Activated naive CD4-positive, alpha-beta T cell treated with anti-CD3 and anti-CD28 coated beads, Interleukin-2, amount 10 ng/mL, durations not matched to agents 7 days and 5 days (primary cell): ENCODE results near the gene ADSS1.

Source experiments
- CTCF ChIA-PET: fragments of 350-600 bp; sonication (Branson Sonifier 250); formaldehyde crosslinking; loops from one replicate; lab custom pipeline; 2021; ENCODE audit warnings: antibody characterized with exemption; lab: Charles Lee
- DNase-seq: peaks from one replicate; pipeline ENCODE4 v3.0.0-alpha.2; 2020
- H3K27ac Mint-ChIP-seq: one replicate; pipeline ENCODE4 v1.8.0; 2021; ENCODE audit warnings: mild to moderate bottlenecking, moderate library complexity, mixed read lengths
- H3K27me3 Mint-ChIP-seq: one replicate; pipeline ENCODE4 v1.8.0; 2021; ENCODE audit warnings: mild to moderate bottlenecking, mixed read lengths
- H3K36me3 Mint-ChIP-seq: one replicate; pipeline ENCODE4 v1.8.0; 2021; ENCODE audit warnings: mixed read lengths
- H3K4me1 Mint-ChIP-seq: one replicate; pipeline ENCODE4 v1.8.0; 2021; ENCODE audit warnings: mixed read lengths
- H3K4me3 Mint-ChIP-seq: one replicate; pipeline ENCODE4 v1.8.0; 2021; ENCODE audit warnings: mild to moderate bottlenecking, moderate library complexity, mixed read lengths
- H3K9me3 Mint-ChIP-seq: one replicate; pipeline ENCODE4 v1.8.0; 2021; ENCODE audit warnings: mixed read lengths

ADSS1 gene

GRCh38 chr14:104786726-104787675, 63.0 kb downstream of the ADSS1 start:
- CTCF ChIA-PET = interaction anchor here (1.9 kb wide), 1 partner anchor 19 kb away, joined by 5 read pairs; no protein-coding TSS in a partner anchor
- DNase-seq = no peak
- Mint-ChIP-seq H3K4me1 (peaks cover 19% of the 10 kb centered on the region), H3K36me3 (peaks cover 9% of the 10 kb centered on the region), H3K27ac (no peak overlapping the region), H3K4me3 (no peak overlapping the region), H3K9me3 (no peaks in the 10 kb centered on the region), H3K27me3 (no peaks in the 10 kb centered on the region)

- Mint-ChIP-seq H3K27ac (no peak overlapping the region), H3K4me3 (no peak overlapping the region), H3K9me3 (no peaks in the 10 kb centered on the region), H3K4me1 (peaks cover 21% of the 10 kb centered on the region), H3K27me3 (no peaks in the 10 kb centered on the region), H3K36me3 (peaks cover 10% of the 10 kb centered on the region)
- DNase-seq = no peak
- CTCF ChIA-PET = interaction anchor here (1.9 kb wide), 1 partner anchor 19 kb away, joined by 5 read pairs; no protein-coding TSS in a partner anchor
These were observed 63.7 kb downstream of the ADSS1 start for GRCh38 chr14:104787736-104788135.

DNA sequence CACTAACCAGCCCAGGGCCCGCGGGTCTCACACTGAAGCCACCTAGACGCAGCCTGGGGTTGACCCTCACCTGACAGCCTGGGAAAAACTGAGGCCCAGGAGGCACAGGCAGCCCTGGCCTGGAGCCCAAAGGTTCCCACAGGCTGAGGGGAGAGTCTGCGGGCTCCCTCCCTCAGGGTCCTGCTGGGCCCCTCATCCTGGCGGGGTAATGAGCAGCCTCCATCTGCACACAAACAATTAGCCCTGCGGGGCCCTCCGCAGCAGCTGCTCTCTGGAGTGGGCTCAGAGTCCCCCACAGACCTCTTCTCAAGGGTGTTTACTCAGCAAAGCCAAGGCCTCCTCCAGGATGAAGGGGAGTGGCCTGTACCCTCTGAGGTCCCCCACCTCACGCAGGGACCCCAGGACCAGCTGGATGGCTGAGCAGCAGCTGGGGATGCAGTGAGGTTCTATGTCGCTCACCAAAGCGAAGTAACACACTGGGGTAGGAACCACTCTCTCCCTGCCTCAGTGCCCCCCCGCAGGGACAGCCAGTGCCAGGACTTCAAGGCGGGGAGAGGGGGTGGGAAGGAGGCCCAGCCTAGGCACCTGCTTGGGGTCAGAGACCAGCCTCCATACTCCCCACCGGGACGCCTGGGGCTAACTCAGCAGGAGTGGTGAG, 64.3 kb downstream of the ADSS1 start:
- no peak overlapping the region for H3K4me3 Mint-ChIP-seq
- no peak overlapping the region for H3K27ac Mint-ChIP-seq
- no peaks in the 10 kb centered on the region for H3K27me3 Mint-ChIP-seq
- peaks cover 27% of the 10 kb centered on the region for H3K4me1 Mint-ChIP-seq
- H3K36me3 Mint-ChIP-seq = peaks cover 10% of the 10 kb centered on the region
- H3K9me3 Mint-ChIP-seq = no peaks in the 10 kb centered on the region
- CTCF ChIA-PET = interaction anchor here (1.9 kb wide), 1 partner anchor 20 kb away, joined by 5 read pairs; no protein-coding TSS in a partner anchor
- no peak for DNase-seq

DNA sequence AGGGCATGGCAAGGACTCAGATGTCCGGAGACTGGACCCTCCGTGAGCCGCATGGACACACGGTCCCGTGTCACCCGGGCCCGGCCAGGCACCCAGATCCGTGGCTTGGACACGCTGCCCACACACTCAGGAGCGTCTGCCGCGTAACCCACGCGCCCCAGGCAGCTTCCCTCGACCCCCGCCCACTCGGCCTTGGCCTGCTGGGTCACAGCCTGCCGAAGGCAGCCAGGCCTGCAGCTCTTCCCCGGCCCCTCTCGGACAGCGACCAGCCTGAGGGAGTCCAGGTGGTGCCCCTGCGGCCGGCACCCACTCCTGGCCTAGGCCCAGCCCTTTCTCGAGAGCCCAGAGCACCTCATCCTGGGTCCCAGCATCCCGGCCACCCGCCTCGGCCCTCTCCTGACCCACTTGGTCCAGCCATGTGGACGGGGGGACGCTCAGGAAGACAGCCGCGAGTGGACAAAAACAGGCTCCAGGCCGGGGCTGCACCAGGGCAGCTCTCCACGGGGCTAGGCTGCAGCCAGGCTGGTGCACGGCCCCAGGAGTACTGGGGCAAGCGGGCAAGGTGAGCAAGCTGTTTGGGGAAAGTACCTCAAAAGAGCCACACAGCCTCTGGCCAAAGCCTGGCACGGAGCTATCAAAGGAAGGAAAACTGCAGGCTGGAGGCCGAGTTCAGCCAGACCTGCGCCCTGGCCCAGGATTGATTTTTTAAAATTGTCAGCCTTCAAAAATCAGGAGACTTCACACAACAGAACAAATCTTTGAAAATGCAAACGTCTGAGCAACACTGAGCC, 65.0 kb downstream of the ADSS1 start:
- CTCF ChIA-PET = no interaction called here
- no peak overlapping the region for H3K27ac Mint-ChIP-seq

GRCh38 chr14:104789752-104790743, 66.0 kb downstream of the ADSS1 start:
- Mint-ChIP-seq H3K4me3 (no peak overlapping the region), H3K9me3 (no peaks in the 10 kb centered on the region), H3K27ac (no peak overlapping the region), H3K4me1 (peaks cover 40% of the 10 kb centered on the region), H3K27me3 (no peaks in the 10 kb centered on the region), H3K36me3 (peaks cover 15% of the 10 kb centered on the region)
- CTCF ChIA-PET = interaction anchor here (1.2 kb wide), 1 partner anchor 11 kb away, joined by 3 read pairs; no protein-coding TSS in a partner anchor
- DNase-seq = no peak

More for the DNA sequence above, 65.0 kb downstream of the ADSS1 start:
- Mint-ChIP-seq H3K9me3 (no peaks in the 10 kb centered on the region), H3K27me3 (no peaks in the 10 kb centered on the region), H3K4me1 (peaks cover 34% of the 10 kb centered on the region), H3K36me3 (peaks cover 15% of the 10 kb centered on the region), H3K4me3 (no peak overlapping the region)
- DNase-seq = no peak

DNA sequence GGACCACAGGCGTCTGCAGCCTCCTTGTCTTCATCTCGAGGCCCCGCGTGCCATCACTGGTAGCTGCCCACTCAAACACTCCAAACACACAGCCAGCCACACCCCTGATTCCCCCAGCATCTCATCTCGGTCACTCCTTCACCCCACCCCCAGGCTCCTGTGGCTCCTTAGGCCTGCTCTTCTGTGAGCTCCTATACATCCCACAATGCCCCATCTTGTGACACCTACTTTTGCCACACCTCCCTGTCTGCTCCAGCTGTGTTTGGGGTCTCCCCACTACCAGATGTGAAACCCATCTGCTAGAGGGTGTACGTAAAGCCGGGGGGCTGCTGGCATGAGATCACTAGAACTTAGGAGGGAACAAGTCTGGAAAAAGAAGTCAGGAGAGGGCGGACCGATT, 67.4 kb downstream of the ADSS1 start:
- Mint-ChIP-seq H3K27me3 (peaks cover 6% of the 10 kb centered on the region), H3K36me3 (peaks cover 15% of the 10 kb centered on the region), H3K4me1 (peaks cover 42% of the 10 kb centered on the region), H3K27ac (no peak overlapping the region), H3K9me3 (no peaks in the 10 kb centered on the region), H3K4me3 (no peak overlapping the region)
- DNase-seq = no peak
- CTCF ChIA-PET = interaction anchor here (0.8 to 1.2 kb wide), 2 partner anchors 12 to 25 kb away, joined by 3 read pairs; no protein-coding TSS in a partner anchor

DNA sequence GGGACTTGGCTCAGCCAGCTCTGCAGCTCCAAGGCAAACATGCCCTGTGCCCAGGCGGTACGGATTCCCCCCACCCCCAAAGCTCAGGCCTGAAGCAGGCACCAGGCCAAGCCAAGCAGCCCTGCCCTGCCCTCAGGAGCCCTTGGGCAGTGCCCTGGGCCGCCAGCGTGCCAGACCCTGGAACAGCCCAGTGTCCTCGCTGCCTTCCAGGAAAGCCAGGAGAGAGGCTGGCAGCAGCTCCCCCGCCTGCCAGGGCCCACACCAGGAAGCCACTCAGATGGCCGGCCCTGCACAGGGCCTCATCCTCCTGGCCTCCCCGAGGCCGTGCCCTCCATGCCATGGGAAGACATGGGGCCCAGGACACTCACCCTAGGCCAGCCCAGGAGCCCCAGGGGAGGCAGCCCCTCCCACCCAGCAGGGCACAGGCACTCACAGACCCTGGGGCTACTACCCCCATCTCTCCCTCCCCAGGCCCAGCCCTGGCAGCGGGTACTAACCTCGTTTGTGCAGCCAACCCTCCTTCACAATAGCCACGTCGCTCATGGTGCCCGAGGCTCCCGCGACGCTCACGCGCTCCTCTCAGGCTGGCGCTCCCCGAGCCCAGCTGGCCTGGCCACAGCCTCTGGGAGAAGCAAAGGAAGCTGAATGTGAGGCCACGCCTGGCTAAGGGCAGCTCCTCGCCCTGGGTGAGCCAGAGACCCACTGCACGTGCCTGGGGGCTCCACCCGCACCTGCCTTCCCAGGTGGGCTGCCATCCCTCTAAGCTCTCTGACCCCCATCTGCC, 68.3 kb downstream of the ADSS1 start:
- peaks cover 15% of the 10 kb centered on the region for H3K36me3 Mint-ChIP-seq
- CTCF ChIA-PET = interaction anchor here (0.8 kb wide), 1 partner anchor 26 kb away, joined by 3 read pairs; no protein-coding TSS in a partner anchor
- no peak for DNase-seq
- H3K9me3 Mint-ChIP-seq = no peaks in the 10 kb centered on the region
- H3K4me3 Mint-ChIP-seq = no peak overlapping the region
- H3K4me1 Mint-ChIP-seq = peaks cover 37% of the 10 kb centered on the region
- H3K27me3 Mint-ChIP-seq = peaks cover 15% of the 10 kb centered on the region
- no peak overlapping the region for H3K27ac Mint-ChIP-seq

GRCh38 chr14:104792945-104793702, 69.1 kb downstream of the ADSS1 start:
- CTCF ChIA-PET = interaction anchor here (1.9 kb wide), 1 partner anchor 33 kb away, joined by 5 read pairs; no protein-coding TSS in a partner anchor
- H3K4me1 Mint-ChIP-seq = peaks cover 40% of the 10 kb centered on the region
- H3K27me3 Mint-ChIP-seq = peaks cover 23% of the 10 kb centered on the region
- H3K9me3 Mint-ChIP-seq = no peaks in the 10 kb centered on the region
- peaks cover 15% of the 10 kb centered on the region for H3K36me3 Mint-ChIP-seq
- DNase-seq = no peak
- no peak overlapping the region for H3K27ac Mint-ChIP-seq
- peak overlapping the region; percentile 86 for H3K4me3 Mint-ChIP-seq

- Mint-ChIP-seq H3K4me1 (peaks cover 42% of the 10 kb centered on the region), H3K9me3 (no peaks in the 10 kb centered on the region), H3K27ac (no peak overlapping the region), H3K27me3 (peaks cover 28% of the 10 kb centered on the region), H3K4me3 (peak overlapping the region; percentile 86), H3K36me3 (peaks cover 15% of the 10 kb centered on the region)
- CTCF ChIA-PET = interaction anchor here (1.6 to 1.9 kb wide), 2 partner anchors 25 to 32 kb away, joined by 5 to 7 read pairs; no protein-coding TSS in a partner anchor
- no peak for DNase-seq
These were observed 69.6 kb downstream of the ADSS1 start for GRCh38 chr14:104793703-104793959.

- DNase-seq = peak; percentile 63
- Mint-ChIP-seq H3K27ac (peak overlapping the region; percentile 81), H3K4me1 (peaks cover 47% of the 10 kb centered on the region), H3K4me3 (peak overlapping the region; percentile 86), H3K36me3 (peaks cover 15% of the 10 kb centered on the region), H3K27me3 (peaks cover 33% of the 10 kb centered on the region), H3K9me3 (no peaks in the 10 kb centered on the region)
- CTCF ChIA-PET = interaction anchor here (1.0 to 1.9 kb wide), 3 partner anchors 10 to 32 kb away, joined by 3 to 7 read pairs (median 5); no protein-coding TSS in a partner anchor
These were observed 70.1 kb downstream of the ADSS1 start for GRCh38 chr14:104794099-104794498.

- CTCF ChIA-PET = interaction anchor here (1.0 to 1.9 kb wide), 3 partner anchors 10 to 31 kb away, joined by 3 to 7 read pairs (median 5); no protein-coding TSS in a partner anchor
- peak overlapping the region; percentile 81 for H3K27ac Mint-ChIP-seq
- DNase-seq = peak; percentile 43
These were observed 70.6 kb downstream of the ADSS1 start for GRCh38 chr14:104794631-104794992.

More at GRCh38 chr14:104794631-104794992, 70.6 kb downstream of the ADSS1 start:
- Mint-ChIP-seq H3K4me1 (peaks cover 52% of the 10 kb centered on the region), H3K36me3 (peaks cover 15% of the 10 kb centered on the region), H3K4me3 (peak overlapping the region; percentile 86), H3K27me3 (peaks cover 38% of the 10 kb centered on the region), H3K9me3 (no peaks in the 10 kb centered on the region)
